ENCODE measurements around the gene SPON2. TPM values are rescaled to one million over a fixed set of nuclear protein-coding genes. Genes with fewer than 3 reads are reported as not detected.

Gene SPON2
- total and polyA plus RNA-seq, 3 donors from 2014 or later, result 5.6 to 21.4 (median 7.1) TPM

GRCh38 chr4:1166509-1167243 is 5.7 kb downstream of the SPON2 start:
- H3K36me3 ChIP-seq (ENCODE audit: low read depth, missing control alignments), result no peaks in the 10 kb centered on the region
- H3K27ac ChIP-seq, result no peak overlapping the region
- WGBS, 2 donors, result 55 to 61% methylated on average over 17 to 24 of the region's 24 CpGs
- peak overlapping the region in 1 of 2 donors; percentile 70 for H3K4me3 ChIP-seq
- no peak for DNase-seq
- intact Hi-C loops (cut with DNase I; ENCODE audit: low total_unique reads), result no loop called here
- TF ChIP-seq POLR2A (IDR thresholded peaks at IDR 0.05), result no peak
- TF ChIP-seq, protein P1, sequence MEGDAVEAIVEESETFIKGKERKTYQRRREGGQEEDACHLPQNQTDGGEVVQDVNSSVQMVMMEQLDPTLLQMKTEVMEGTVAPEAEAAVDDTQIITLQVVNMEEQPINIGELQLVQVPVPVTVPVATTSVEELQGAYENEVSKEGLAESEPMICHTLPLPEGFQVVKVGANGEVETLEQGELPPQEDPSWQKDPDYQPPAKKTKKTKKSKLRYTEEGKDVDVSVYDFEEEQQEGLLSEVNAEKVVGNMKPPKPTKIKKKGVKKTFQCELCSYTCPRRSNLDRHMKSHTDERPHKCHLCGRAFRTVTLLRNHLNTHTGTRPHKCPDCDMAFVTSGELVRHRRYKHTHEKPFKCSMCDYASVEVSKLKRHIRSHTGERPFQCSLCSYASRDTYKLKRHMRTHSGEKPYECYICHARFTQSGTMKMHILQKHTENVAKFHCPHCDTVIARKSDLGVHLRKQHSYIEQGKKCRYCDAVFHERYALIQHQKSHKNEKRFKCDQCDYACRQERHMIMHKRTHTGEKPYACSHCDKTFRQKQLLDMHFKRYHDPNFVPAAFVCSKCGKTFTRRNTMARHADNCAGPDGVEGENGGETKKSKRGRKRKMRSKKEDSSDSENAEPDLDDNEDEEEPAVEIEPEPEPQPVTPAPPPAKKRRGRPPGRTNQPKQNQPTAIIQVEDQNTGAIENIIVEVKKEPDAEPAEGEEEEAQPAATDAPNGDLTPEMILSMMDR (IDR thresholded peaks at IDR 0.05), result no peak
- no peaks in the 10 kb centered on the region for H3K9me3 ChIP-seq
- no peaks in the 10 kb centered on the region for H3K27me3 ChIP-seq
- H3K4me1 ChIP-seq, result peaks cover 1% of the 10 kb centered on the region

- Histone ChIP-seq H3K9me3 (no peaks in the 10 kb centered on the region), H3K4me1 (no peaks in the 10 kb centered on the region), H3K4me3 (no peak overlapping the region), H3K36me3 (ENCODE audit: low read depth, missing control alignments) (no peaks in the 10 kb centered on the region), H3K27me3 (no peaks in the 10 kb centered on the region), H3K27ac (no peak overlapping the region)
- 82 to 95% methylated on average over 11 to 13 of the region's 13 CpGs for WGBS, 2 donors
- intact Hi-C loops (cut with DNase I; ENCODE audit: low total_unique reads), result no loop called here
- TF ChIP-seq, protein P1 (IDR thresholded peaks at IDR 0.05), result no peak
- TF ChIP-seq POLR2A (IDR thresholded peaks at IDR 0.05), result no peak
- no peak for DNase-seq
Measured at GRCh38 chr4:1164956-1165545, 7.3 kb downstream of the SPON2 start.

- no peaks in the 10 kb centered on the region for H3K36me3 ChIP-seq (ENCODE audit: low read depth, missing control alignments)
- H3K4me3 ChIP-seq, result no peak overlapping the region
- TF ChIP-seq, protein P1 (IDR thresholded peaks at IDR 0.05), result no peak
- no peak for TF ChIP-seq POLR2A (IDR thresholded peaks at IDR 0.05)
- H3K27me3 ChIP-seq, result no peaks in the 10 kb centered on the region
- no peaks in the 10 kb centered on the region for H3K9me3 ChIP-seq
- no peak for DNase-seq
- no peaks in the 10 kb centered on the region for H3K4me1 ChIP-seq
- intact Hi-C loops (cut with DNase I; ENCODE audit: low total_unique reads), result no loop called here
- no peak overlapping the region for H3K27ac ChIP-seq
- WGBS, 2 donors, result 93 to 98% methylated on average over 3 to 5 of the region's 5 CpGs
Measured at GRCh38 chr4:1164444-1164843, 7.9 kb downstream of the SPON2 start.

DNA sequence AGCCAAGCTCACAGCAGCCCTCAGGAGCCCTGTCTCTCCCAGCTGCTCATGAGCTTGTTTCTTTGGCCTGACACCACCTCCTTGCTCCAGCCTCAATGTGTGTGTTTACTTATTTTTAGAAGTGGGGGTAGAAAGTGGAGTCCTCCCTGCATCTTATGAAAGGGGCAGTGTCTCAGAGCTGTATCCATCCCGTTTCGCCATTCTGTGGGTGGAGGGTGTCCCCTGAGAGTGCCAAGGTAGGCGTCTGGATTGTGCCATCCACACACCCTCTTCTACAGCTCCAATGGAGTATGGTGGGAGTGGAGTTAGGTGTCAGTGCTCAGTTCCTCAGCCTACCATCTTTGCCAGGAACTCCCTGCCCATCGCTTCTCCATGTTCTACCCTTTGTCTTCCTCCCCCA is 8.3 kb downstream of the SPON2 start:
- WGBS, 2 donors, result 89 to 95% methylated on average over 4 of the region's 4 CpGs
- TF ChIP-seq POLR2A (IDR thresholded peaks at IDR 0.05), result no peak
- TF ChIP-seq, protein P1 (IDR thresholded peaks at IDR 0.05), result no peak

More for the DNA sequence above, 8.3 kb downstream of the SPON2 start:
- DNase-seq, result no peak
- Histone ChIP-seq H3K9me3 (no peaks in the 10 kb centered on the region), H3K4me3 (no peak overlapping the region), H3K36me3 (ENCODE audit: low read depth, missing control alignments) (no peaks in the 10 kb centered on the region), H3K27me3 (no peaks in the 10 kb centered on the region), H3K4me1 (no peaks in the 10 kb centered on the region), H3K27ac (no peak overlapping the region)
- intact Hi-C loops (cut with DNase I; ENCODE audit: low total_unique reads), result no loop called here

Measured in testis (tissue), 3 donors.